Neuron (in vitro differentiated cells): ENCODE measurements around the gene RBKS.

Source experiments
- H2AFZ ChIP-seq: one replicate; pipeline ENCODE4 v1.6.1; 2013; ENCODE audit warnings: low read depth, mild to moderate bottlenecking, inconsistent platforms, low read length, moderate library complexity
- H3K27me3 ChIP-seq: one replicate; pipeline ENCODE4 v1.6.1; 2013; ENCODE audit warnings: low read length; ENCODE audit not compliant: insufficient read depth
- H3K36me3 ChIP-seq: one replicate; pipeline ENCODE4 v1.6.1; 2013; ENCODE audit warnings: low read length; ENCODE audit not compliant: insufficient read depth
- H3K4me1 ChIP-seq: one replicate; pipeline ENCODE4 v1.6.1; 2013; ENCODE audit warnings: low read length; ENCODE audit not compliant: insufficient read depth
- H3K4me3 ChIP-seq: 2 replicates; pipeline ENCODE4 v1.5.1; 2013; ENCODE audit warnings: mild to moderate bottlenecking, low read length, moderate library complexity
- H3K9me3 ChIP-seq: one replicate; pipeline ENCODE4 v1.6.1; 2013; ENCODE audit warnings: low read length

The RBKS gene

GRCh38 chr2:27796791-27797765, 93.1 kb downstream of the RBKS start:
- H3K36me3 ChIP-seq: no peaks in the 10 kb centered on the region
- H3K9me3 ChIP-seq: no peaks in the 10 kb centered on the region
- H3K4me1 ChIP-seq: peaks cover 41% of the 10 kb centered on the region
- H3K4me3 ChIP-seq: no peak overlapping the region
- no peaks in the 10 kb centered on the region for H3K27me3 ChIP-seq
- H2AFZ ChIP-seq: no peak overlapping the region

GRCh38 chr2:27795868-27796277, 94.3 kb downstream of the RBKS start:
- Histone ChIP-seq H3K4me1 (peaks cover 41% of the 10 kb centered on the region), H3K36me3 (no peaks in the 10 kb centered on the region), H3K27me3 (no peaks in the 10 kb centered on the region), H2AFZ (peak overlapping the region; percentile 48), H3K4me3 (no peak overlapping the region), H3K9me3 (no peaks in the 10 kb centered on the region)

GRCh38 chr2:27795093-27795834, 94.9 kb downstream of the RBKS start:
- Histone ChIP-seq H2AFZ (peak overlapping the region; percentile 48), H3K36me3 (no peaks in the 10 kb centered on the region), H3K4me3 (no peak overlapping the region), H3K9me3 (no peaks in the 10 kb centered on the region), H3K27me3 (no peaks in the 10 kb centered on the region), H3K4me1 (peaks cover 40% of the 10 kb centered on the region)

- no peak overlapping the region for H2AFZ ChIP-seq
- H3K9me3 ChIP-seq: peaks cover 3% of the 10 kb centered on the region
- no peak overlapping the region for H3K4me3 ChIP-seq
- peaks cover 24% of the 10 kb centered on the region for H3K4me1 ChIP-seq
- no peaks in the 10 kb centered on the region for H3K27me3 ChIP-seq
- H3K36me3 ChIP-seq: no peaks in the 10 kb centered on the region
Measured at GRCh38 chr2:27792759-27793158, 97.4 kb downstream of the RBKS start.

GRCh38 chr2:27790796-27791195, 99.4 kb downstream of the RBKS start:
- Histone ChIP-seq H2AFZ (no peak overlapping the region), H3K4me1 (peaks cover 11% of the 10 kb centered on the region), H3K4me3 (no peak overlapping the region), H3K27me3 (no peaks in the 10 kb centered on the region), H3K9me3 (peaks cover 3% of the 10 kb centered on the region), H3K36me3 (no peaks in the 10 kb centered on the region)

- Histone ChIP-seq H3K9me3 (no peaks in the 10 kb centered on the region), H2AFZ (no peak overlapping the region), H3K4me3 (no peak overlapping the region), H3K27me3 (no peaks in the 10 kb centered on the region), H3K36me3 (peaks cover 5% of the 10 kb centered on the region), H3K4me1 (peaks cover 15% of the 10 kb centered on the region)
Measured at GRCh38 chr2:27782701-27783100, 107.5 kb downstream of the RBKS start.

GRCh38 chr2:27781496-27781895, 108.7 kb downstream of the RBKS start:
- Histone ChIP-seq H3K4me3 (no peak overlapping the region), H3K27me3 (no peaks in the 10 kb centered on the region), H2AFZ (no peak overlapping the region), H3K9me3 (no peaks in the 10 kb centered on the region), H3K36me3 (peaks cover 5% of the 10 kb centered on the region), H3K4me1 (peaks cover 15% of the 10 kb centered on the region)

- Histone ChIP-seq H3K27me3 (no peaks in the 10 kb centered on the region), H3K9me3 (no peaks in the 10 kb centered on the region), H3K4me1 (peaks cover 15% of the 10 kb centered on the region), H3K4me3 (no peak overlapping the region), H2AFZ (no peak overlapping the region), H3K36me3 (peaks cover 17% of the 10 kb centered on the region)
Measured at GRCh38 chr2:27779417-27780055, 110.7 kb downstream of the RBKS start.

GRCh38 chr2:27776696-27777095, 113.5 kb downstream of the RBKS start:
- H3K36me3 ChIP-seq: peaks cover 23% of the 10 kb centered on the region

GRCh38 chr2:27776097-27776496, 114.1 kb downstream of the RBKS start:
- no peak overlapping the region for H3K4me3 ChIP-seq
- H2AFZ ChIP-seq: no peak overlapping the region
- no peaks in the 10 kb centered on the region for H3K9me3 ChIP-seq
- no peaks in the 10 kb centered on the region for H3K27me3 ChIP-seq
- H3K36me3 ChIP-seq: peaks cover 23% of the 10 kb centered on the region
- peaks cover 32% of the 10 kb centered on the region for H3K4me1 ChIP-seq

More at GRCh38 chr2:27776696-27777095, 113.5 kb downstream of the RBKS start:
- Histone ChIP-seq H3K4me1 (peaks cover 32% of the 10 kb centered on the region), H3K4me3 (no peak overlapping the region), H2AFZ (no peak overlapping the region), H3K27me3 (no peaks in the 10 kb centered on the region), H3K9me3 (no peaks in the 10 kb centered on the region)

GRCh38 chr2:27773959-27774358, 116.2 kb downstream of the RBKS start:
- Histone ChIP-seq H3K27me3 (no peaks in the 10 kb centered on the region), H3K9me3 (no peaks in the 10 kb centered on the region), H2AFZ (no peak overlapping the region), H3K4me3 (no peak overlapping the region), H3K36me3 (peaks cover 17% of the 10 kb centered on the region), H3K4me1 (peaks cover 19% of the 10 kb centered on the region)

GRCh38 chr2:27772804-27773203, 117.4 kb downstream of the RBKS start:
- Histone ChIP-seq H2AFZ (no peak overlapping the region), H3K4me1 (peaks cover 17% of the 10 kb centered on the region), H3K9me3 (no peaks in the 10 kb centered on the region), H3K27me3 (peaks cover 4% of the 10 kb centered on the region), H3K36me3 (peaks cover 17% of the 10 kb centered on the region), H3K4me3 (peak overlapping the region; percentile 87)
